ENCODE results near the gene NPY5R. TPM values are rescaled to one million over a fixed set of nuclear protein-coding genes. Genes with fewer than 3 reads are reported as not detected.

The NPY5R gene
- total and polyA plus RNA-seq, 4 donors, result 5.1 to 11.8 (median 8.7) TPM

GRCh38 chr4:163332526-163333406, 10.9 kb upstream of the NPY5R start, which contains the start of gene NPY1R:
Gene NPY1R (minus strand): TSS chr4:163332596. CDS start chr4:163326554, 6,042 bp downstream.
- H3K4me1 ChIP-seq (ENCODE audit: control insufficient read depth, insufficient read depth, low read length), result peaks cover 15% of the 10 kb centered on the region
- no peaks in the 10 kb centered on the region for H3K9me3 ChIP-seq (ENCODE audit: control insufficient read depth, insufficient read depth, low read length)
- WGBS (ENCODE audit: insufficient coverage), result 4% methylated on average over 19 of the region's 36 CpGs
- H3K36me3 ChIP-seq (ENCODE audit: control insufficient read depth, insufficient read depth, low read length), result no peaks in the 10 kb centered on the region
- H3K4me3 ChIP-seq (ENCODE audit: low read depth, low read length), result peak within 1 kb of the TSS; percentile 72
- H3K27me3 ChIP-seq (ENCODE audit: control insufficient read depth, insufficient read depth, low read length), result peaks cover 8% of the 10 kb centered on the region
- peak within 1 kb of the TSS; percentile 2 for H3K27ac ChIP-seq (ENCODE audit: low read depth, low read length)
- DNase-seq (ENCODE audit: low read depth in 4 of 6, low spot score in 6 of 6), result peak in 5 of 6 donors; percentile 72 to 96 (median 85)

DNA sequence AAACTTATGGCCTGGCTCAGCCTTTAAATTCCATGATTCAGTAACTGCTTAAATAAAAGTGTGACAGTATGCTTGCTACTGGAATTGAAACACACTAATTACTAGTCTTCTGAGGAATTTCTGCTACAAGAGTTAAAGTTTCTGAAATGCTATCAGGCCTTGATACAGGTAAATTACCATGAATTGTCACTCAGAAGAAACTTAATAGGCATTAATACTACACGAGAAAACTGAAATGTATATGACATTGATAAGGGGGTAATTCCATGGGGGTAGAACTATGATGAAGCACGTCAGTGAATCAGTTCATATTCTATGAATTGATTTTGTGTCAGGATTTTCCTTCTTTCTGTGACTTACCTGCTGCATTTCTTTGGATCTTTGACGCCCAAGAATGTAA, 8.3 kb upstream of the NPY5R start:
- H3K9me3 ChIP-seq (ENCODE audit: control insufficient read depth, insufficient read depth, low read length), result no peaks in the 10 kb centered on the region
- H3K4me1 ChIP-seq (ENCODE audit: control insufficient read depth, insufficient read depth, low read length), result peaks cover 15% of the 10 kb centered on the region
- H3K27ac ChIP-seq (ENCODE audit: low read depth, low read length), result no peak overlapping the region
- no peaks in the 10 kb centered on the region for H3K36me3 ChIP-seq (ENCODE audit: control insufficient read depth, insufficient read depth, low read length)
- H3K27me3 ChIP-seq (ENCODE audit: control insufficient read depth, insufficient read depth, low read length), result peaks cover 8% of the 10 kb centered on the region
- no peak overlapping the region for H3K4me3 ChIP-seq (ENCODE audit: low read depth, low read length)
- WGBS (ENCODE audit: insufficient coverage), result 80% methylated on average over 1 of the region's 3 CpGs
- no peak for DNase-seq (ENCODE audit: low read depth in 4 of 6, low spot score in 6 of 6)

DNA sequence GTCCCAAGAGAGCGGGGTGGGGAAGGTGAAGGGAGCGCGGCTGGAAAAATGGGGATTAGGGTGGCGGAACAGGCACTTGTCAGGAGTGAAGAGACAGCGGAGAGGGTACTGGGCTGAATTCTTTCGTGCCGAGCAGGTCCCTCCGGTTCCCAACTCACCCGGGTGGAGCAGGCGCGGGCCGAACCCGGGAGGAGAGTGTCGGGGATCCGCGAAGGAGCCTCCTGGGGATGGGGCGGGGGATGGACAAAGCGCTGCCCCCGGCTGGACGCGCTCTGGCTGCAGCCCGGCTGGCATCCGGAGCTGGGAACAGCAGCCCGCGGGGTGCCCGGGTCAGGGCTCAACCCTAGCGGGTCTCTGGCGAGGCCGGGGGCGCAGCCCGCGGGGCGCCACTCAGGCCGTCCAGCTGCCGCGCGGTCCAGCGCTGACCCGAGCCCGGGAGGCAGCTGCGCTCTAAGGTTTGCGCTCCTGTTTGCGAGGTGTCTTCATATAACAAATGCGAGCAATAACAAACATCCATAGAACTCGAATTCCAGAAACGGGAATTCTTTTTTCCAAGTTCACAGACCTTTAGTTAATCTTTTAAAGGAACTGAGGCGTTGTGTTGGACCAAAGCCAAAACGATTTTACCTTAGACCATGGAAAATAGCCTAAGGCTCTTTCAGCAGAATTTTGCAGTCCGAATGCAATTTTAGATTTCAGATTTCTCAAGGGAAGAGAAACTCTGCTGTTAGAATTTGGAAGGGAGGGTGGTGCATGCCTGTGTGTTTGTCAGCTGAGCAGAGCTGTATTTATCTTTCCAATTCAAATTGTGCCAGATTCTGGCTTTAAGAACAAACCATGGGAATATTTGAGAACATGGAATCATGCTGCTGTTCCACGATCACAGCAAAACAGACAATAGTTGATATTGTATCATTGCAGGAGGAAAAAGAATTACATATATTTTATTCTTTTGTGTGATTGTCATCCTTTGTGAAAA, 744 bp downstream of the NPY5R start:
- H3K4me1 ChIP-seq (ENCODE audit: control insufficient read depth, insufficient read depth, low read length), result peaks cover 14% of the 10 kb centered on the region

DNA sequence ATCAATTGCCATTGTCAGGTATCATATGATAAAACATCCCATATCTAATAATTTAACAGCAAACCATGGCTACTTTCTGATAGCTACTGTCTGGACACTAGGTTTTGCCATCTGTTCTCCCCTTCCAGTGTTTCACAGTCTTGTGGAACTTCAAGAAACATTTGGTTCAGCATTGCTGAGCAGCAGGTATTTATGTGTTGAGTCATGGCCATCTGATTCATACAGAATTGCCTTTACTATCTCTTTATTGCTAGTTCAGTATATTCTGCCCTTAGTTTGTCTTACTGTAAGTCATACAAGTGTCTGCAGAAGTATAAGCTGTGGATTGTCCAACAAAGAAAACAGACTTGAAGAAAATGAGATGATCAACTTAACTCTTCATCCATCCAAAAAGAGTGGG, 7.0 kb downstream of the NPY5R start:
- Histone ChIP-seq H3K4me3 (ENCODE audit: low read depth, low read length) (no peak overlapping the region), H3K27ac (ENCODE audit: low read depth, low read length) (no peak overlapping the region), H3K36me3 (ENCODE audit: control insufficient read depth, insufficient read depth, low read length) (no peaks in the 10 kb centered on the region), H3K4me1 (ENCODE audit: control insufficient read depth, insufficient read depth, low read length) (no peaks in the 10 kb centered on the region), H3K9me3 (ENCODE audit: control insufficient read depth, insufficient read depth, low read length) (no peaks in the 10 kb centered on the region), H3K27me3 (ENCODE audit: control insufficient read depth, insufficient read depth, low read length) (no peaks in the 10 kb centered on the region)
- DNase-seq (ENCODE audit: low read depth in 4 of 6, low spot score in 6 of 6), result no peak

More for the DNA sequence above, 744 bp downstream of the NPY5R start:
- peak in 2 of 6 donors; percentile 59 to 63 for DNase-seq (ENCODE audit: low read depth in 4 of 6, low spot score in 6 of 6)
- Histone ChIP-seq H3K27me3 (ENCODE audit: control insufficient read depth, insufficient read depth, low read length) (peaks cover 16% of the 10 kb centered on the region), H3K36me3 (ENCODE audit: control insufficient read depth, insufficient read depth, low read length) (no peaks in the 10 kb centered on the region), H3K27ac (ENCODE audit: low read depth, low read length) (peak overlapping the region; percentile 30), H3K9me3 (ENCODE audit: control insufficient read depth, insufficient read depth, low read length) (no peaks in the 10 kb centered on the region), H3K4me3 (ENCODE audit: low read depth, low read length) (peak overlapping the region; percentile 63)
- WGBS (ENCODE audit: insufficient coverage), result under 1% methylated on average over 45 of the region's 50 CpGs

DNA sequence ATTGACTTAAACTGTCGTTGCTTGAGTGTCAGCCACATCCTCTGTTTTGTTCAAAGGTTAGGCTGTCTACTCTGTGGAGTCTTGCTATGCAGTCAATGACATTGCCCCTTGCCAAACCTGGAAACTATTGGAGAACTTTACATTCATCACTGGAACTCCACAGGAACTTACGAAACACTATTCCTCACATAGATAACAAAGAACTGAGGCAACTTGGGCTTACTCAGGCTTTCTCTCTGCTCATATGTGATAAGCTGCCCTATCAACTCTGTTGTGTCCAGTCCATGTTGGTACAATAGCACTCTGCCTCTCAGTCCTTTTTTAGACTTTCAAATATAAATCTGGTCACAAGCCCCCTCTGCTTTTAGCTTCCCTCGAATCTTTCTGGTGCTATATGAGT, 9.4 kb downstream of the NPY5R start:
- H3K27me3 ChIP-seq (ENCODE audit: control insufficient read depth, insufficient read depth, low read length), result no peaks in the 10 kb centered on the region
- H3K9me3 ChIP-seq (ENCODE audit: control insufficient read depth, insufficient read depth, low read length), result no peaks in the 10 kb centered on the region
- H3K4me1 ChIP-seq (ENCODE audit: control insufficient read depth, insufficient read depth, low read length), result no peaks in the 10 kb centered on the region
- no peak overlapping the region for H3K4me3 ChIP-seq (ENCODE audit: low read depth, low read length)
- DNase-seq (ENCODE audit: low read depth in 4 of 6, low spot score in 6 of 6), result no peak
- H3K36me3 ChIP-seq (ENCODE audit: control insufficient read depth, insufficient read depth, low read length), result no peaks in the 10 kb centered on the region
- 92% methylated on average over 1 of the region's 3 CpGs for WGBS (ENCODE audit: insufficient coverage)
- no peak overlapping the region for H3K27ac ChIP-seq (ENCODE audit: low read depth, low read length)

DNA sequence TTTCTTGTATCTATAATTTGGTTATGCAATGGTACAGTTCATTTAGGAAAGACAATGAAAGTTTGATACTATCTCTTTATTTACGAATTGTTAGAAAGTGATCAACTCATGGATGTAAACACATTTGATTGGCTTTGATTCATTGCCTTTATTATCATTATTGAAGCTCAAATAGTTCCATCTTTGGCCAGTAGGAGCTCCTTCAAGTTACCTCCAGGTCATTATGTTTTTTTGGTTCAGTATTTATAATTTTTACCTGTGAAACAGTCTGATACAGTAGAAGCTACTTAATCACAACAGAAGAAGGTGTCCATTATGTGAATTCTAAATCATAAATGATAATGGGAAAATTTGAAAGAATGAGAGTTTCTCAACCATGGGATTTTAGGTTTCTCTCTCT, 12.4 kb downstream of the NPY5R start:
- WGBS (ENCODE audit: insufficient coverage), result no CpG with 5 or more reads among the region's 1 CpG
- H3K27me3 ChIP-seq (ENCODE audit: control insufficient read depth, insufficient read depth, low read length), result no peaks in the 10 kb centered on the region

GRCh38 chr4:163367651-163368050, 24.0 kb downstream of the NPY5R start:
- H3K4me3 ChIP-seq (ENCODE audit: low read depth, low read length), result no peak overlapping the region
- H3K27ac ChIP-seq (ENCODE audit: low read depth, low read length), result no peak overlapping the region
- H3K36me3 ChIP-seq (ENCODE audit: control insufficient read depth, insufficient read depth, low read length), result no peaks in the 10 kb centered on the region
- no peaks in the 10 kb centered on the region for H3K4me1 ChIP-seq (ENCODE audit: control insufficient read depth, insufficient read depth, low read length)
- H3K9me3 ChIP-seq (ENCODE audit: control insufficient read depth, insufficient read depth, low read length), result no peaks in the 10 kb centered on the region
- H3K27me3 ChIP-seq (ENCODE audit: control insufficient read depth, insufficient read depth, low read length), result no peaks in the 10 kb centered on the region
- DNase-seq (ENCODE audit: low read depth in 4 of 6, low spot score in 6 of 6), result no peak
- WGBS (ENCODE audit: insufficient coverage), result no CpG with 5 or more reads among the region's 3 CpGs

More for the DNA sequence above, 12.4 kb downstream of the NPY5R start:
- no peak overlapping the region for H3K27ac ChIP-seq (ENCODE audit: low read depth, low read length)
- H3K4me1 ChIP-seq (ENCODE audit: control insufficient read depth, insufficient read depth, low read length), result no peaks in the 10 kb centered on the region
- no peaks in the 10 kb centered on the region for H3K9me3 ChIP-seq (ENCODE audit: control insufficient read depth, insufficient read depth, low read length)
- DNase-seq (ENCODE audit: low read depth in 4 of 6, low spot score in 6 of 6), result no peak
- no peak overlapping the region for H3K4me3 ChIP-seq (ENCODE audit: low read depth, low read length)
- no peaks in the 10 kb centered on the region for H3K36me3 ChIP-seq (ENCODE audit: control insufficient read depth, insufficient read depth, low read length)

DNA sequence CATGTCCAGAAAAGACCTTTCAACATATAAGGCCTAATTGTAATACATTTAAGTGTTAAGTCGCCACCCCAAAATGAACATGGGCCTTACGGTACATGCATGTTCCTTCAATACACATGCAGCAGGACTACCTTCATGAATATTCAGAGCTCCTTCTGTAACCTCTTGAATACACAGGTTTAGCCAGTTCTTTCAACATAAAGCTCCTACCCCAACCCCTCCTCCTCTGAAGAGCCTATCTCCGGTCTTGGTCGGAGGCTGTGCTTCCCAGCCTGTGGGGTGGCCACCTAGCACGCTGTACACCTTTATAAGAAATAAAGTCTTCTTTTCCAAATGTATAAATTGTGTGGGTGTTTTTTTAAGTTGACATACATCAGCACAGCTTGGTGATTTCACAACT, 28.3 kb downstream of the NPY5R start:
- Histone ChIP-seq H3K36me3 (ENCODE audit: control insufficient read depth, insufficient read depth, low read length) (no peaks in the 10 kb centered on the region), H3K27me3 (ENCODE audit: control insufficient read depth, insufficient read depth, low read length) (no peaks in the 10 kb centered on the region), H3K27ac (ENCODE audit: low read depth, low read length) (no peak overlapping the region), H3K4me1 (ENCODE audit: control insufficient read depth, insufficient read depth, low read length) (no peaks in the 10 kb centered on the region), H3K4me3 (ENCODE audit: low read depth, low read length) (no peak overlapping the region), H3K9me3 (ENCODE audit: control insufficient read depth, insufficient read depth, low read length) (no peaks in the 10 kb centered on the region)
- no peak for DNase-seq (ENCODE audit: low read depth in 4 of 6, low spot score in 6 of 6)
- WGBS (ENCODE audit: insufficient coverage), result 89% methylated on average over 2 of the region's 5 CpGs

- Histone ChIP-seq H3K4me1 (ENCODE audit: control insufficient read depth, insufficient read depth, low read length) (no peaks in the 10 kb centered on the region), H3K36me3 (ENCODE audit: control insufficient read depth, insufficient read depth, low read length) (no peaks in the 10 kb centered on the region), H3K27me3 (ENCODE audit: control insufficient read depth, insufficient read depth, low read length) (no peaks in the 10 kb centered on the region), H3K4me3 (ENCODE audit: low read depth, low read length) (no peak overlapping the region), H3K9me3 (ENCODE audit: control insufficient read depth, insufficient read depth, low read length) (no peaks in the 10 kb centered on the region), H3K27ac (ENCODE audit: low read depth, low read length) (no peak overlapping the region)
- DNase-seq (ENCODE audit: low read depth in 4 of 6, low spot score in 6 of 6), result no peak
Observed at GRCh38 chr4:163378661-163379060, 35.0 kb downstream of the NPY5R start.

Measured in spinal cord (tissue), 10 donors.